Activated CD4-positive, alpha-beta T cell treated with anti-CD3 and anti-CD28 coated beads for 36 hours (primary cell): Measurements from ENCODE around the gene GPATCH2. TPM values are rescaled to one million over a fixed set of nuclear protein-coding genes. Genes with fewer than 3 reads are reported as not detected.

Experiments
- ATAC-seq: fragments of 200-7000 bp; cut with Tn5 transposase; one replicate; pipeline ENCODE4 v1.10.0; 2021; ENCODE audit warnings: mild to moderate bottlenecking, moderate library complexity
- CTCF ChIA-PET: fragments of 350-600 bp; sonication (Branson Sonifier 250); formaldehyde crosslinking; loops from one replicate; lab custom pipeline; 2021; ENCODE audit warnings: antibody characterized with exemption; lab: Charles Lee
- POLR2A ChIA-PET: fragments of 350-600 bp; sonication (Branson Sonifier 250); formaldehyde crosslinking; loops from one replicate; lab custom pipeline; 2021; ENCODE audit warnings: antibody characterized with exemption, inconsistent platforms; lab: Charles Lee
- DNase-seq: peaks from one replicate; pipeline ENCODE4 v3.0.0-alpha.2; 2020
- H3K27ac Mint-ChIP-seq: one replicate; pipeline ENCODE4 v1.8.0; 2021; ENCODE audit warnings: mixed read lengths
- H3K27me3 Mint-ChIP-seq: one replicate; pipeline ENCODE4 v1.8.0; 2021; ENCODE audit warnings: mixed read lengths
- H3K36me3 Mint-ChIP-seq: one replicate; pipeline ENCODE4 v1.8.0; 2021; ENCODE audit warnings: low read depth, mixed read lengths
- H3K4me1 Mint-ChIP-seq: one replicate; pipeline ENCODE4 v1.8.0; 2021; ENCODE audit warnings: mixed read lengths
- H3K4me3 Mint-ChIP-seq: one replicate; pipeline ENCODE4 v1.8.0; 2021; ENCODE audit warnings: mild to moderate bottlenecking, moderate library complexity, mixed read lengths
- H3K9me3 Mint-ChIP-seq: one replicate; pipeline ENCODE4 v1.8.0; 2021; ENCODE audit warnings: low read depth, mixed read lengths
- intact Hi-C, 2 experiments: fragments of 100-400 bp; cut with DNase I in 1 of 2; cut with micrococcal nuclease in 1 of 2; formaldehyde crosslinking; loops; one replicate each; pipeline versions ENCODE4 v1.14.2 to v1.15.1; 2022 to 2024; cut with DNase I, micrococcal nuclease
- total RNA-seq, 2 experiments: library from RNA; stranded (reverse); gene quantifications; one replicate each; pipeline ENCODE4 v1.2.3, GENCODE V29; 2021

GPATCH2 gene
- total RNA-seq, 2 experiments from 2014 or later = 6.4 to 7.2 TPM

- Mint-ChIP-seq H3K4me1 (peaks cover 16% of the 10 kb centered on the region), H3K36me3 (peaks cover 23% of the 10 kb centered on the region), H3K9me3 (peaks cover 10% of the 10 kb centered on the region), H3K27me3 (no peaks in the 10 kb centered on the region), H3K27ac (no peak overlapping the region), H3K4me3 (no peak overlapping the region)
- POLR2A ChIA-PET = no interaction called here
- CTCF ChIA-PET = no interaction called here
- ATAC-seq (no peak), DNase-seq (no peak)
- intact Hi-C loops = no loop called here
These were observed 152.4 kb downstream of the GPATCH2 start for GRCh38 chr1:217478450-217478849.

- intact Hi-C loops = no loop called here
- DNase-seq (no peak), ATAC-seq (peak; percentile 19)
- Mint-ChIP-seq H3K27me3 (no peaks in the 10 kb centered on the region), H3K9me3 (no peaks in the 10 kb centered on the region), H3K4me1 (no peaks in the 10 kb centered on the region), H3K4me3 (no peak overlapping the region), H3K27ac (no peak overlapping the region), H3K36me3 (peaks cover 2% of the 10 kb centered on the region)
- POLR2A ChIA-PET = no interaction called here
- CTCF ChIA-PET = interaction anchor here (0.5 kb wide), 1 partner anchor 145 kb away, joined by 6 read pairs; no protein-coding TSS in a partner anchor
These were observed 158.0 kb downstream of the GPATCH2 start for GRCh38 chr1:217472915-217473314.

DNA sequence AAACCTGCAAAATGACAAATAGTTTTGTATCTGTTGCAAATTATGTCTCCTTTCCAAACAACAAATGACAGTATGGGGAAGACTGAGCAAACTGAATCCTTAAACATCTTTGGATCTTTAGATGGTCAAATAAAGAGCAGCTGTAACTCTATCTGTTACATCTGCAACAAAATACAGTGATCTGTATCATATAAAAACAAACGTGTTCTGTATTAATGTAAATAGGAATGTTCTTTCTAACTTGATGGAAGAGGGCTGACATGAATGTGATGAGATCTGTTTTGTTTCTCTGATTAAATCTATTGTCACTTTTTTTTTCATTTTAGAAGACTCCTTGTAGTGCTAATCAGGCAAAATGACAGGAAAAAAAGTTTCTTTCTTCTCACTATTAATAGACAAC is 159.5 kb downstream of the GPATCH2 start:
- Mint-ChIP-seq H3K9me3 (no peaks in the 10 kb centered on the region), H3K27ac (no peak overlapping the region), H3K4me1 (no peaks in the 10 kb centered on the region), H3K36me3 (peaks cover 5% of the 10 kb centered on the region), H3K27me3 (no peaks in the 10 kb centered on the region), H3K4me3 (no peak overlapping the region)
- ATAC-seq (no peak), DNase-seq (no peak)
- CTCF ChIA-PET = no interaction called here
- intact Hi-C loops = no loop called here
- POLR2A ChIA-PET = no interaction called here

DNA sequence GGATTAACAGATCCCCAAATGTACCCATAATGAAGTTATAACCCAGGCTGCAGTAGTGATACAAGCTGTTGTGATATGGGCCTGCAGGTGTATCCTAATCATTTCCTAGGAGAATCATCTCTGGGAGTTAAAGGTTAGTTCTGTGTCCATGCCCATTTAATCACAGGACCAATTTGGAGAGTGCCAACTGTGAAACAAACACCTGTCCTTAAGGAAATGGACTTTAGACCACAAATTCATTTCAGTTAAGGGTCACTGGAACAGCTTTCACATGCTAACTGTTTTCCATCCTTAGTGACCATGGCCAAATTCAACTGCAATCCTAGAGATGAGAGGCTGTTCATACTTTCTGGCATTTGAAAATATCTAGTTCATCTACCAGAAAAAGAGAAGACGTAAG is 160.9 kb downstream of the GPATCH2 start:
- Mint-ChIP-seq H3K36me3 (peaks cover 13% of the 10 kb centered on the region), H3K4me3 (no peak overlapping the region), H3K27ac (no peak overlapping the region), H3K4me1 (no peaks in the 10 kb centered on the region), H3K27me3 (no peaks in the 10 kb centered on the region), H3K9me3 (peaks cover 5% of the 10 kb centered on the region)
- POLR2A ChIA-PET = no interaction called here
- CTCF ChIA-PET = no interaction called here
- ATAC-seq (no peak), DNase-seq (no peak)
- intact Hi-C loops = no loop called here

GRCh38 chr1:217465102-217465501 is 165.8 kb downstream of the GPATCH2 start:
- DNase-seq (no peak), ATAC-seq (no peak)
- ChIA-PET CTCF (no interaction called here), POLR2A (no interaction called here)
- Mint-ChIP-seq H3K9me3 (peaks cover 12% of the 10 kb centered on the region), H3K36me3 (peaks cover 18% of the 10 kb centered on the region), H3K4me3 (no peak overlapping the region), H3K27me3 (no peaks in the 10 kb centered on the region), H3K27ac (no peak overlapping the region), H3K4me1 (no peaks in the 10 kb centered on the region)
- intact Hi-C loops = no loop called here

- H3K4me1 Mint-ChIP-seq = no peaks in the 10 kb centered on the region
- H3K4me3 Mint-ChIP-seq = no peak overlapping the region
- ChIA-PET CTCF (interaction anchor here (0.6 kb wide), 1 partner anchor 999 kb away, joined by 8 read pairs; no protein-coding TSS in a partner anchor), POLR2A (no interaction called here)
- no peak for ATAC-seq
- intact Hi-C loops = no loop called here
- H3K36me3 Mint-ChIP-seq = peaks cover 20% of the 10 kb centered on the region
- H3K9me3 Mint-ChIP-seq = peaks cover 12% of the 10 kb centered on the region
- DNase-seq = no peak
- no peaks in the 10 kb centered on the region for H3K27me3 Mint-ChIP-seq
- H3K27ac Mint-ChIP-seq = no peak overlapping the region
These were observed 168.2 kb downstream of the GPATCH2 start for GRCh38 chr1:217462666-217463065.

DNA sequence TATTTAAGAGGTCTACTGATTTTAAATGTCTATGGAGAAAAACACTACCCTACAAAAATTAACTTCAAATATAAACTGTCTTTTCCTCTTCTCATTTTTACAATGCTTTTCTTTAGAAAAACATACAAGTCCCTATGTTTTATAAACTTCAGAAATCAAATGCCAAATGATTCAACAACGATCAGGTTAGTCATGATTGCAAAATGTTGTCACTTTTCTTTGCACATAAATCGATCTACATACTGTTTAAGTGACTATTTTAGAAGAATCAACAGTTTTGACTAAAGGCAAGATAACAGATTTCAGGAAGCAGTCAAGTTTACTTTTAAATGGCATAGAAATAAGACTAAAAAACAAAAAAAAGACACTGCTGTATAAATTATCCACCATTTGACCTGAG is 168.7 kb downstream of the GPATCH2 start:
- CTCF ChIA-PET = interaction anchor here (0.6 kb wide), 1 partner anchor 999 kb away, joined by 8 read pairs; no protein-coding TSS in a partner anchor
- no peak overlapping the region for H3K4me3 Mint-ChIP-seq
- H3K27ac Mint-ChIP-seq = no peak overlapping the region
- no peak for ATAC-seq
- H3K36me3 Mint-ChIP-seq = peaks cover 23% of the 10 kb centered on the region
- H3K27me3 Mint-ChIP-seq = no peaks in the 10 kb centered on the region
- intact Hi-C loops = no loop called here
- peaks cover 12% of the 10 kb centered on the region for H3K9me3 Mint-ChIP-seq
- POLR2A ChIA-PET = no interaction called here
- DNase-seq = no peak
- H3K4me1 Mint-ChIP-seq = no peaks in the 10 kb centered on the region

GRCh38 chr1:217457016-217457415 is 173.9 kb downstream of the GPATCH2 start:
- no peaks in the 10 kb centered on the region for H3K4me1 Mint-ChIP-seq
- no peak for ATAC-seq
- ChIA-PET POLR2A (no interaction called here), CTCF (no interaction called here)
- no peak for DNase-seq
- no peaks in the 10 kb centered on the region for H3K27me3 Mint-ChIP-seq
- no peak overlapping the region for H3K27ac Mint-ChIP-seq
- no peak overlapping the region for H3K4me3 Mint-ChIP-seq
- no peaks in the 10 kb centered on the region for H3K9me3 Mint-ChIP-seq
- H3K36me3 Mint-ChIP-seq = peaks cover 16% of the 10 kb centered on the region
- intact Hi-C loops = no loop called here

DNA sequence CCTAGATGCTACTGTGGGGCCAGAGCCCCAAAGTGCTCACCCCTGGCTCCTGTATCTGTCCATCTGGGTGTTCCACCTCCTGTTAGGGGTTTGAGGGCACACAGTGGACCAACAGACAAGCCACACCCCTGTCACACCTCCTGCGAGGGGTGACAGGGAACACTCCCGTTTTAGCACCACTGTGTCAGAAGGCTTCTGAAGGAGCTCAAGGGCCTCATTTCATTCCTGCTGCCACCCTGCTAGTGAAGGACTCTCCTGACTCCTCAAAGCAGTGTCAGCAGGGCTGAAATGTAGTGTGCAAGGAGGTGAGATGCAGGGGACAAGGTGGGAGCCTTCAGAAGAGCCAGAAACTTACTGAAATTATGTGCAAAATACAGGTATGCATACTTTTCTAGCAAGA is 174.6 kb downstream of the GPATCH2 start:
- POLR2A ChIA-PET = no interaction called here
- no peak for ATAC-seq

GRCh38 chr1:217453816-217454215 is 177.1 kb downstream of the GPATCH2 start:
- ChIA-PET CTCF (no interaction called here), POLR2A (no interaction called here)
- no peaks in the 10 kb centered on the region for H3K4me1 Mint-ChIP-seq
- ATAC-seq = no peak
- no peaks in the 10 kb centered on the region for H3K27me3 Mint-ChIP-seq
- no peak overlapping the region for H3K4me3 Mint-ChIP-seq
- intact Hi-C loops = no loop called here
- peaks cover 19% of the 10 kb centered on the region for H3K36me3 Mint-ChIP-seq
- H3K9me3 Mint-ChIP-seq = no peaks in the 10 kb centered on the region
- no peak overlapping the region for H3K27ac Mint-ChIP-seq
- no peak for DNase-seq

More for the DNA sequence above, 174.6 kb downstream of the GPATCH2 start:
- H3K27me3 Mint-ChIP-seq = no peaks in the 10 kb centered on the region
- no peak overlapping the region for H3K27ac Mint-ChIP-seq
- CTCF ChIA-PET = no interaction called here
- no peak overlapping the region for H3K4me3 Mint-ChIP-seq
- no peak for DNase-seq
- no peaks in the 10 kb centered on the region for H3K4me1 Mint-ChIP-seq
- intact Hi-C loops = no loop called here
- H3K9me3 Mint-ChIP-seq = no peaks in the 10 kb centered on the region
- H3K36me3 Mint-ChIP-seq = peaks cover 16% of the 10 kb centered on the region

DNA sequence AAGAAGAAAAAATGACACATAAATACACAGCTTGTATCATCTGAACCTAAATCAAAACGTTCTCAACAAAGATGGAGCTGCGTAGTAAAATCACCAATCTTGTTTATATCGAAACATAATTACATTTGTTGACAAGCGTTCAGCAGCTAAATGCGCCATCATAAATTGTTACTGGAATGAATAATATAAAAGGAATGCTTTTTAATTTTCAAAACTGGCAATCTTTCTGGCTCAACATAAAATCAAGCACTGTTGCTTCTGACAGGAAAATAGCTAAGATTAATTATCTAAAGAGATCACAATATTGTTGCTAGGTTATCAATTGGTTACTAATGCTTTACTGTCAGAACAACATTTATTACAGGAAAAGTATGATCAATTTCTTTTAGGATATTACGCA is 181.5 kb downstream of the GPATCH2 start:
- H3K9me3 Mint-ChIP-seq = no peaks in the 10 kb centered on the region
- ATAC-seq (no peak), DNase-seq (no peak)
- no peaks in the 10 kb centered on the region for H3K4me1 Mint-ChIP-seq
- peaks cover 22% of the 10 kb centered on the region for H3K36me3 Mint-ChIP-seq
- H3K4me3 Mint-ChIP-seq = no peak overlapping the region
- CTCF ChIA-PET = no interaction called here
- intact Hi-C loops = no loop called here
- POLR2A ChIA-PET = no interaction called here
- H3K27me3 Mint-ChIP-seq = no peaks in the 10 kb centered on the region
- H3K27ac Mint-ChIP-seq = no peak overlapping the region

- H3K4me1 Mint-ChIP-seq = no peaks in the 10 kb centered on the region
These were observed 187.0 kb downstream of the GPATCH2 start for GRCh38 chr1:217443845-217444244.

DNA sequence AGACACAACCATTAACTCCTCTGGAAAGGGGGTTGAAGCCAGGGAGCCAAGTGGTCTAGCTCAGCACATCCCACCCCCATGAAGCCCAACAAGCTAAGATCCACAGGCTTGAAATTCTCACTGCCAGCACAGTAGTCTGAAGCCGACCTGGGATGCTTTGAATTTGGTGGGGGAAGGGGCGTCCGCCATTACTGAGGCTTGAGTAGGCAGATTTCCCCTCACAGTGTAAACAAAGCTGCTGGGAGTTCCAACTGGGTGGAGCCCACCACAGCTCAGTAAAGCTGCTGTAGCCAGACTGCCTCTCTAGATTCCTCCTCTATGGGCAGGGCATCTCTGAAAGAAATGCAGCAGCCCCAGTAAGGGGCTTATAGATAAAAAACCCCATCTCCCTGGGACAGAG is 193.5 kb downstream of the GPATCH2 start:
- ATAC-seq = no peak
- no peaks in the 10 kb centered on the region for H3K4me1 Mint-ChIP-seq
- H3K36me3 Mint-ChIP-seq = peaks cover 39% of the 10 kb centered on the region
- H3K4me3 Mint-ChIP-seq = no peak overlapping the region
- CTCF ChIA-PET = no interaction called here
- no peak overlapping the region for H3K27ac Mint-ChIP-seq
- H3K9me3 Mint-ChIP-seq = peaks cover 13% of the 10 kb centered on the region
- intact Hi-C loops = no loop called here
- H3K27me3 Mint-ChIP-seq = no peaks in the 10 kb centered on the region
- DNase-seq = no peak
- POLR2A ChIA-PET = no interaction called here

More at GRCh38 chr1:217443845-217444244, 187.0 kb downstream of the GPATCH2 start:
- no peak for ATAC-seq
- Mint-ChIP-seq H3K36me3 (peaks cover 46% of the 10 kb centered on the region), H3K9me3 (peaks cover 12% of the 10 kb centered on the region), H3K27ac (no peak overlapping the region), H3K27me3 (no peaks in the 10 kb centered on the region), H3K4me3 (no peak overlapping the region)
- DNase-seq = no peak
- CTCF ChIA-PET = no interaction called here
- intact Hi-C loops = no loop called here
- POLR2A ChIA-PET = no interaction called here
